GM12891 (cell line): Measurements from ENCODE around the gene TRNP1.

Experiments
- DNase-seq: peaks from one replicate; pipeline ENCODE4 v3.0.0; 2011; ENCODE audit warnings: low spot score; ENCODE audit not compliant: insufficient read length
- FAIRE-seq: peaks from 2 replicates; lab custom pipeline; 2011; peaks lifted over from hg19 to GRCh38; lab: Jason Lieb, UNC
- PAX5 ChIP-seq: IDR thresholded peaks from 2 replicates; pipeline ENCODE4 v1.6.1; 2011; ENCODE audit warnings: low read length, moderate library complexity, mild to moderate bottlenecking; ENCODE audit not compliant: insufficient read depth, severe bottlenecking
- POLR2A ChIP-seq: IDR thresholded peaks from 2 replicates; pipeline ENCODE4 v1.6.1; 2011; ENCODE audit warnings: low read depth, low read length, control low read depth
- POLR2AphosphoS5 ChIP-seq: IDR thresholded peaks from 2 replicates; pipeline ENCODE4 v1.6.1; 2011; ENCODE audit warnings: low read depth, low read length, control low read depth
- POU2F2 ChIP-seq: IDR thresholded peaks from 2 replicates; pipeline ENCODE4 v1.6.1; 2011; ENCODE audit warnings: low read depth, mild to moderate bottlenecking, control low read depth, low read length, moderate library complexity
- SPI1 ChIP-seq: IDR thresholded peaks from 2 replicates; pipeline ENCODE4 v1.6.1; 2011; ENCODE audit warnings: low read depth, low read length, control low read depth
- TAF1 ChIP-seq: IDR thresholded peaks from 2 replicates; pipeline ENCODE4 v1.6.1; 2011; ENCODE audit warnings: low read depth, low read length, control low read depth

TRNP1 gene

GRCh38 chr1:27000817-27001460 is 7.4 kb downstream of the TRNP1 start:
- FAIRE-seq (no peak), DNase-seq (no peak)
- no peak for TF ChIP-seq POLR2A
- TF ChIP-seq SPI1, result no peak

DNA sequence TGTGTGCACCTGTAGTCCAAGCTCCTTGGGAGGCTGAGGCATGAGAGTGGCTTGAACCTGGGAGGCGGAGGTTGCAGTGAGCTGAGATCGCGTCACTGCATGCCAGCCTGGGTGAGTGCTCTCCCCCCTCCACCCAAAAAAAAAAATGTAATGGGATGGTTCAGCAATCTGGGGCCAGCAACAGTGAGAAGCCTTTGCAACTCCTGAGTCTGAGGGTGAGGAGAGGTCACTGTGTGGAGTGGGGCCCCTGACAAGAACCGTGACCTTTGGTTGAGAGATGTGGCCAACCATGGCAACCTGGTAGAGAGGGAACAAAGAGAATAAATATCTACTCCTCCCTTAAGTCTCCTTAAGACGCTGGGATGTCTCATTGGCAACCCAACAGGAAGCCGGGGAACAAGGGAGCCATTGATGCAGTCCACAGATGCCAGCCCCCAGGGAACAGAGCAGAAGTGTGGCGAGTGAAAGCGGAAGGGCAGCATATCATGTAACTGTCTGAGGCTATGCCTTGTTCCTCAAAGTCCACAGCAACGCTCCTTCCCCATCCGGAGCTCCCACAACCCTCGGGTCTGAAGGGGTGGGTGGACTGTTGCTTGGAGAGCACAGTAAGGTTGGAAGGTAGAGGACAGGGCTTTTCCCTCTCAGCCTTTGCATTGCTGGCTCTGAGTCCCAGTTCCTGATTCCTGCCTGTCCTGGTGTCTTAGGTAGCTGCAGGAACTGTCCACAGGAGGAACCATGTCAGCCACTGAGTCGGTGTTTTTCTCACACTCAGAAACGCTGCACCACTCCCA is 8.3 kb downstream of the TRNP1 start:
- TF ChIP-seq TAF1 (no peak), PAX5 (no peak), POLR2AphosphoS5 (no peak), POLR2A (no peak), SPI1 (no peak), POU2F2 (no peak)
- no peak for DNase-seq
- no peak for FAIRE-seq

DNA sequence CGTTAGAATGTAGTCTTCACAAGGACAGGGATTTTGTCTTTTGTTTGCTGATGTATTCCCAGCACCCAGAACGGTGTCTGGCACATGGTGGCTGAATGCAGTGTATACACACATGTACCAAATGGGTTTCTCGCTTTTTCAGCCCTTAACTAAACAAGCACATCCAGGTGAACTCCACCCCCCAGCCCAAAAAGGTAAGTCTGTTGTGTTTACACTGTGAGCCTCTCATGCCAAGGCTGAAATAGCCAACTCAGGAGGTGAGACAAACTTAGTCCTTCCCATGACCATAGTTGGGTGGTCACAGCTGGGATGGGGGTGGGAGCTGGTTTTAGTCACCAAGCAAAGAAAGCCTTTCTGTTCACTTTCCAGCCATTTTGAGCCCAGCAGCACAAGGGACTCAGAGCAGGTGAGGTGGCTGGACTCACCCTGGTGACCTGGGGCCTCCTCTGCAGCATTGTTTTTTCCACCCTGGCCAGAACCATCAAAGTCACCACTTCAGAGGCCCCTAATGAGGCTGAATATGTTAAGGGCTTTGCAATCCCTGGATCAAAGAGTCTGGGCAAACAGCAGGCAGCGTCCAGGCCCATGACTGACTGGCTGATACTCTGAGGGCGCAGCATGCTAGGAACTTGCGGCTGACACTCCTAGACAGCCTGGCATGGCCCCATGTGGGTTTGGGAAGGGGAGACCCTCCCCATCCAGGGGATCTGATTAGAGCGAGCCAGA is 10.4 kb downstream of the TRNP1 start:
- DNase-seq (no peak), FAIRE-seq (no peak)
- TF ChIP-seq PAX5 (no peak), TAF1 (no peak), POLR2A (no peak), POU2F2 (no peak), POLR2AphosphoS5 (no peak), SPI1 (no peak)

- DNase-seq, result no peak
- no peak for TF ChIP-seq TAF1
- no peak for FAIRE-seq
Measured at GRCh38 chr1:27004471-27005165, 11.1 kb downstream of the TRNP1 start.

DNA sequence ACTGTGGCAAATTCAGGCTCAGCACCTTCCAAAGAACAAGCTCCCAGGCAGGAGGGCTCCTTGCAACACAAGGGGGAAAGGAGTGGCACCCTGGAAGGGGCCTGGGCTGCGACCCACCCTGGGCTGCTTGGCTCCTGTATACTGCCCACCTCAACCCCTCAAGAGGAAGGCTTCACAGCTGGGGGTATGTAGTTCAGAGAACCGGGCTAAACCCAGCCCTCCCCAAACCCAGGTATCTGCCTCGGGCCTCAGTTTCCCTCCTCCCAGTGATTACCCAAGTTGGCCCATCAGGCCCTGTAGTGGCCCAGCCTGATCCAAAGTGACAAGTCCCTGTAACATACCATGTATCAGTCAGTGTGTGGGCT is 11.7 kb downstream of the TRNP1 start:
- TF ChIP-seq POLR2A (no peak), PAX5 (no peak), POLR2AphosphoS5 (no peak), SPI1 (no peak), TAF1 (no peak), POU2F2 (no peak)
- no peak for DNase-seq
- no peak for FAIRE-seq

- no peak for FAIRE-seq
- TF ChIP-seq POU2F2, result no peak
- TF ChIP-seq PAX5, result no peak
- TF ChIP-seq SPI1, result no peak
- TF ChIP-seq TAF1, result no peak
- no peak for DNase-seq
Measured at GRCh38 chr1:27005648-27006496, 12.4 kb downstream of the TRNP1 start.

DNA sequence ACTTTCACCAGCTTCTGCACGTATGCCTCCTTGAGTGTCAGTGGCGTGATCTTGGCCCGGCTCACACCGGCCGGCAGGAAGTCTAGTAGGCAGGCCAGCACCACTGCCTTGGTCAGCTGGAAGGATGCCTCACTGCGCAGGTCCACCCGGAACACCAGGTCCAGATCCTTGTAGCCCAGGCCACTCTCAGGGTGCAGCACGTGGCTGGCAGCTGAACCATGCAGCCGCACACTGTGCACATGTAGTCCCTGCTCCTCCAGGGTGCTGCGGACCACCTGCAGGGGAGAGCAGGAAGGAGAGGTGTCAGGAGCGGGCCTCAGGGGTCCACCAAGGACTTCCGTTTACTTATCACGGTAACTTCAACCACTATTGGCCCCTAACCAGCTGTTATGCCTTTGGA is 13.2 kb downstream of the TRNP1 start:
- FAIRE-seq (no peak), DNase-seq (no peak)

GRCh38 chr1:27007909-27008582 is 14.6 kb downstream of the TRNP1 start:
- no peak for TF ChIP-seq POLR2AphosphoS5
- TF ChIP-seq POU2F2, result no peak
- TF ChIP-seq POLR2A, result no peak
- no peak for TF ChIP-seq SPI1

More for the DNA sequence above, 13.2 kb downstream of the TRNP1 start:
- TF ChIP-seq POLR2A (no peak), PAX5 (no peak), POLR2AphosphoS5 (no peak), TAF1 (no peak), POU2F2 (no peak), SPI1 (no peak)

DNA sequence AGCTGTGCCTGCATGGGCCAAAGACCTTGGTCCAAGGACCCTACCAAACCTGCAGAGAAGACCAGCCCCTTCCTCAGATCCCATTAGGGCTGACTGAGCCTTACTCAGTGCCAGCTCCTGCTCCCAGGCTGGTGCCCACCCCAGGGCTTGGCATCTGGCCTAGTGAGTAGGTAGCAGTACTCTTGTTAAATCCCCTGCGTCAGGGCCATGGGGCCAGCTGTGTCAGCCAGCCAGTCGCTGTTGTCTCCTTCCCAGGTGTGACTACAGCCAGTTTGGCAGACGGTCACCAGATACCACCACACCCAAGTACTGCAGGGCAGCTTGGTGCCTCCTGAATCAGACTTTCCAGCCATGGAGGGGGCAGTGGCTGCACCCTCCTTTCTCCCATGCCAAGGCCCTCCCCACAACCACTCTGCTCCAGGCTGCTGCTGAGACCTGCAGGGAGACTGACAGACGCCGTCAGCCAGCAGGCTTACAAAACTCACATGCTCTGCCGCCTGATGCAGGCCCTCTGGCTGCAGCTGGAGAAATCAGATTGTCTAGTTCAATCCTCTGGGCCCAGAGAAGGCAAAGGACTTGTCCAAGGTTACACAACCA is 16.2 kb downstream of the TRNP1 start:
- no peak for FAIRE-seq
- DNase-seq, result no peak
- TF ChIP-seq SPI1 (no peak), TAF1 (no peak), POLR2AphosphoS5 (no peak), POLR2A (no peak), POU2F2 (no peak), PAX5 (no peak)

More at GRCh38 chr1:27007909-27008582, 14.6 kb downstream of the TRNP1 start:
- no peak for FAIRE-seq
- no peak for DNase-seq
